Sigmoid colon (tissue), 7 donors: ENCODE data around the gene KRT73. TPM values are rescaled to one million over a fixed set of nuclear protein-coding genes. Genes with fewer than 3 reads are reported as not detected.

Experiments used
- DNase-seq: peaks from one replicate; pipeline ENCODE4 v3.0.0-alpha.2; 2019
- H3K27ac ChIP-seq, 4 donors: fragments of 200-600 bp; sonication (generic); one replicate each; pipeline ENCODE4 v1.5.1; 2016 to 2019; ENCODE audit warnings: mild to moderate bottlenecking in 1 of 4
- H3K27me3 ChIP-seq, 3 donors: fragments of 200-600 bp; sonication (generic); one replicate each; pipeline ENCODE4 v1.5.1; 2019; ENCODE audit warnings: mild to moderate bottlenecking in 1 of 3
- H3K36me3 ChIP-seq, 4 donors: fragments of 200-600 bp; sonication (generic); one replicate each; pipeline ENCODE4 v1.5.1; 2016 to 2019
- H3K4me1 ChIP-seq, 4 donors: fragments of 200-600 bp; sonication (generic); one replicate each; pipeline ENCODE4 v1.5.1; 2017 to 2019
- H3K4me3 ChIP-seq, 4 donors: fragments of 200-600 bp; sonication (generic); one replicate each; pipeline ENCODE4 v1.5.1; 2017 to 2019; ENCODE audit warnings: mild to moderate bottlenecking in 2 of 4, moderate library complexity in 1 of 4
- H3K9me3 ChIP-seq, 4 donors: fragments of 200-600 bp in 3 of 4; sonication (generic) in 3 of 4; one replicate each; pipeline versions ENCODE4 v1.5.1 to v1.6.1; 2013 to 2019
- CTCF ChIP-seq, 4 experiments: fragments of 450-650 bp in 3 of 4; fragments of 200-600 bp in 1 of 4; IDR thresholded peaks; one replicate each; pipeline ENCODE4 v1.5.1; 2016 to 2019; ENCODE audit warnings: antibody characterized with exemption in 4 of 4, mild to moderate bottlenecking in 3 of 4, moderate library complexity in 2 of 4
- EP300 ChIP-seq, 4 donors: sonication (generic); formaldehyde crosslinking; IDR thresholded peaks; one replicate each; pipeline ENCODE4 v1.6.1; 2017; ENCODE audit warnings: antibody characterized with exemption in 4 of 4
- POLR2A ChIP-seq, 2 donors: fragments of 450-650 bp; IDR thresholded peaks; one replicate each; pipeline ENCODE4 v1.6.1; 2016; ENCODE audit warnings: antibody characterized with exemption in 2 of 2, mild to moderate bottlenecking in 2 of 2, moderate library complexity in 2 of 2
- POLR2AphosphoS5 ChIP-seq, 4 donors: sonication (generic); formaldehyde crosslinking; IDR thresholded peaks; one replicate each; pipeline ENCODE4 v1.6.1; 2017; ENCODE audit warnings: antibody characterized with exemption in 4 of 4
- WGBS, 2 donors: extraction: QIAGEN DNeasy Blood & Tissue Kit; methylation state at CpG; one replicate each; pipeline ENCODE4 v1.1.7; 2013; 5-methylcytosine and 5-hydroxymethylcytosine counted together
- intact Hi-C: fragments of 100-400 bp; cut with DNase I; formaldehyde crosslinking; loops from one replicate; pipeline ENCODE4 v1.15.1; 2023
- polyA plus RNA-seq, 3 donors: library from polyadenylated mRNA; stranded (reverse); fragments of 200-250 nt; gene quantifications; one replicate each; pipeline ENCODE4 v1.2.3, GENCODE V29; 2013
- total RNA-seq, 4 donors: library from RNA; depleted of rRNA; stranded (reverse); fragments of >200 nt; gene quantifications; one replicate each; pipeline ENCODE4 v1.1.0, GENCODE V29; 2016
- donor health status: healthy with polysubstance abuse.
- donor health status: Bipolar disorder and iron deficiency.
- donor health status: healthy.

KRT73 gene
- total and polyA plus RNA-seq, 7 donors: 0.73 TPM; not detected in 6

GRCh38 chr12:52627395-52628110 lies 9.2 kb upstream of the KRT73 start:
- TF ChIP-seq POLR2AphosphoS5 (IDR thresholded peaks at IDR 0.05) (no peak), EP300 (IDR thresholded peaks at IDR 0.05) (no peak), CTCF (IDR thresholded peaks at IDR 0.05) (no peak), POLR2A (IDR thresholded peaks at IDR 0.05) (no peak)
- H3K9me3 ChIP-seq: no peaks in the 10 kb centered on the region
- intact Hi-C loops: no loop called here
- H3K4me1 ChIP-seq: peaks cover 0 to 4% (median 0%) of the 10 kb centered on the region in 4 donors
- no peaks in the 10 kb centered on the region for H3K36me3 ChIP-seq
- no peak for DNase-seq
- no peak overlapping the region for H3K4me3 ChIP-seq
- no peak overlapping the region for H3K27ac ChIP-seq
- WGBS, 2 donors: 59 to 74% methylated on average over 2 of the region's 2 CpGs
- H3K27me3 ChIP-seq: no peaks in the 10 kb centered on the region

DNA sequence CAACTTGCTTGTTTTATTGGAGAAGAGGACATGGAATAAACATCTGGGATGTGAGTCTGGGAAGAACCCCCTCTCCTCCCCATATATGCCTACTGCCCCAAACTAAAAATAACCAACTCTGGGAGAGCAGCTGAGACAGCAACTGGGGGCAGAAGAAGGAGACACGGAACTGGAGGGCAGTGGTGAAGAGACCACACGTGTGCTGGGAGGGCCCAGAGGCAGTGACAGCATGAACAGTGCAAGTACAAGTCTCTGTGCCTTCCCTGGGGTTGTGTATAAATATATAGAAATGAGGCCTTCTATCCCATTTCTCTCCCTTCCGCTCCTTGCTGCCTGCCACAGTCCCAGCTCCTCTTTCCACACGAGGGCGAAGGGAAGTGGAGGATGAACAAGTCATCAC lies 4.0 kb upstream of the KRT73 start:
- 78 to 88% methylated on average over 5 of the region's 5 CpGs for WGBS, 2 donors
- H3K36me3 ChIP-seq: no peaks in the 10 kb centered on the region
- TF ChIP-seq POLR2AphosphoS5 (IDR thresholded peaks at IDR 0.05) (no peak), EP300 (IDR thresholded peaks at IDR 0.05) (no peak), CTCF (IDR thresholded peaks at IDR 0.05) (no peak), POLR2A (IDR thresholded peaks at IDR 0.05) (no peak)
- no peaks in the 10 kb centered on the region for H3K9me3 ChIP-seq
- H3K27ac ChIP-seq: no peak overlapping the region
- no peak for DNase-seq
- H3K4me1 ChIP-seq: no peaks in the 10 kb centered on the region
- no peaks in the 10 kb centered on the region for H3K27me3 ChIP-seq
- intact Hi-C loops: no loop called here
- H3K4me3 ChIP-seq: no peak overlapping the region

- Histone ChIP-seq H3K36me3 (no peaks in the 10 kb centered on the region), H3K4me3 (no peak overlapping the region), H3K27me3 (no peaks in the 10 kb centered on the region), H3K4me1 (no peaks in the 10 kb centered on the region), H3K9me3 (no peaks in the 10 kb centered on the region), H3K27ac (no peak overlapping the region)
- TF ChIP-seq CTCF (IDR thresholded peaks at IDR 0.05) (no peak), POLR2AphosphoS5 (IDR thresholded peaks at IDR 0.05) (no peak), POLR2A (IDR thresholded peaks at IDR 0.05) (no peak), EP300 (IDR thresholded peaks at IDR 0.05) (no peak)
- intact Hi-C loops: no loop called here
- no peak for DNase-seq
- 66 to 84% methylated on average over 2 of the region's 2 CpGs for WGBS, 2 donors
These were observed 507 bp upstream of the KRT73 start for GRCh38 chr12:52618866-52619265.

- no peak for DNase-seq
- Histone ChIP-seq H3K4me3 (no peak overlapping the region), H3K4me1 (no peaks in the 10 kb centered on the region), H3K9me3 (no peaks in the 10 kb centered on the region), H3K36me3 (no peaks in the 10 kb centered on the region), H3K27me3 (no peaks in the 10 kb centered on the region), H3K27ac (no peak overlapping the region)
- TF ChIP-seq POLR2AphosphoS5 (IDR thresholded peaks at IDR 0.05) (no peak), POLR2A (IDR thresholded peaks at IDR 0.05) (no peak), CTCF (IDR thresholded peaks at IDR 0.05) (no peak), EP300 (IDR thresholded peaks at IDR 0.05) (no peak)
- 85 to 89% methylated on average over 7 of the region's 7 CpGs for WGBS, 2 donors
- intact Hi-C loops: no loop called here
These were observed 965 bp downstream of the KRT73 start for GRCh38 chr12:52617403-52617785.
